ENCODE data around the gene DNM1.

GRCh38 chr9:128231638-128232527 lies 28.7 kb downstream of the DNM1 start:
- TF ChIP-seq, protein P1, sequence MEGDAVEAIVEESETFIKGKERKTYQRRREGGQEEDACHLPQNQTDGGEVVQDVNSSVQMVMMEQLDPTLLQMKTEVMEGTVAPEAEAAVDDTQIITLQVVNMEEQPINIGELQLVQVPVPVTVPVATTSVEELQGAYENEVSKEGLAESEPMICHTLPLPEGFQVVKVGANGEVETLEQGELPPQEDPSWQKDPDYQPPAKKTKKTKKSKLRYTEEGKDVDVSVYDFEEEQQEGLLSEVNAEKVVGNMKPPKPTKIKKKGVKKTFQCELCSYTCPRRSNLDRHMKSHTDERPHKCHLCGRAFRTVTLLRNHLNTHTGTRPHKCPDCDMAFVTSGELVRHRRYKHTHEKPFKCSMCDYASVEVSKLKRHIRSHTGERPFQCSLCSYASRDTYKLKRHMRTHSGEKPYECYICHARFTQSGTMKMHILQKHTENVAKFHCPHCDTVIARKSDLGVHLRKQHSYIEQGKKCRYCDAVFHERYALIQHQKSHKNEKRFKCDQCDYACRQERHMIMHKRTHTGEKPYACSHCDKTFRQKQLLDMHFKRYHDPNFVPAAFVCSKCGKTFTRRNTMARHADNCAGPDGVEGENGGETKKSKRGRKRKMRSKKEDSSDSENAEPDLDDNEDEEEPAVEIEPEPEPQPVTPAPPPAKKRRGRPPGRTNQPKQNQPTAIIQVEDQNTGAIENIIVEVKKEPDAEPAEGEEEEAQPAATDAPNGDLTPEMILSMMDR (IDR thresholded peaks at IDR 0.05): no peak
- TF ChIP-seq EZH2 (IDR thresholded peaks at IDR 0.05): no peak
- TF ChIP-seq EZH2phosphoT487 (IDR thresholded peaks at IDR 0.05): no peak

Measured in neural progenitor cell (in vitro differentiated cells).